GM12878 (cell line): ENCODE results near the gene FUCA2. TPM values are rescaled to one million over a fixed set of nuclear protein-coding genes. Genes with fewer than 3 reads are reported as not detected.
"Not testable (repeated sequence)": the region's sequence is repeated elsewhere in the genome, so short reads cannot be mapped to it uniquely, and the experiment has no call there.

Experiments used
- ATAC-seq: fragments of 200-7000 bp; cut with Tn5 transposase; 3 replicates; pipeline ENCODE4 v1.9.1; 2020; ENCODE audit warnings: mild to moderate bottlenecking, moderate library complexity
- BruUV-seq: library from RNA; stranded (reverse); fragments of 400-500 nt; replicated peaks from 2 replicates; lab custom pipeline; 2021; lab: Mats Ljungman, UMichigan
- CTCF ChIA-PET: fragments of 300-600 bp; sonication (Branson Sonifier 250); formaldehyde crosslinking; extraction: SDS; loops from one replicate; lab custom pipeline; 2021; ENCODE audit warnings: inconsistent platforms; lab: Yijun Ruan, JAX
- POLR2A ChIA-PET: fragments of 350-600 bp; formaldehyde crosslinking; extraction: SDS; loops from one replicate; lab custom pipeline; 2021; ENCODE audit warnings: inconsistent platforms; lab: Charles Lee
- RAD21 ChIA-PET: fragments of 300-600 bp; sonication (Branson Sonifier 250); formaldehyde crosslinking; loops from one replicate; lab custom pipeline; 2023; ENCODE audit warnings: antibody characterized with exemption; ENCODE audit not compliant: unreplicated experiment; lab: Charles Lee
- SMC1A ChIA-PET: fragments of 300-600 bp; sonication (Branson Sonifier 250); formaldehyde crosslinking; loops from one replicate; lab custom pipeline; 2023; ENCODE audit not compliant: unreplicated experiment, uncharacterized antibody; lab: Charles Lee
- DNase-seq: peaks from one replicate; pipeline ENCODE4 v3.0.0-alpha.2; 2011; ENCODE audit warnings: low read depth, low spot score
- FAIRE-seq: peaks from 3 replicates; lab custom pipeline; 2011; peaks lifted over from hg19 to GRCh38; lab: Jason Lieb, UNC
- H2AFZ ChIP-seq: 2 replicates; pipeline ENCODE4 v1.6.0; 2011; ENCODE audit warnings: low read depth, low read length, control low read depth; ENCODE audit not compliant: control insufficient read depth
- H3K27ac ChIP-seq: 2 replicates; pipeline ENCODE4 v1.5.1; 2011; ENCODE audit warnings: control low read depth; ENCODE audit not compliant: control insufficient read depth, insufficient read depth
- H3K27me3 ChIP-seq, 2 experiments: replicated peaks in 1 of 2; 2 replicates each; pipeline versions ENCODE4 v1.6.0 to v1.6.1; 2011; ENCODE audit warnings: low read length in 1 of 2; ENCODE audit not compliant: control insufficient read depth in 2 of 2, insufficient read depth in 2 of 2
- H3K36me3 ChIP-seq, 2 experiments: 2 replicates each; pipeline ENCODE4 v1.5.1; 2011; ENCODE audit warnings: low read length in 1 of 2; ENCODE audit not compliant: control insufficient read depth in 2 of 2, insufficient read depth in 2 of 2
- H3K4me1 ChIP-seq: 2 replicates; pipeline ENCODE4 v1.6.1; 2011; ENCODE audit warnings: mild to moderate bottlenecking, low read length, moderate library complexity, mixed read lengths; ENCODE audit not compliant: control insufficient read depth, insufficient read depth
- H3K4me2 ChIP-seq: 2 replicates; pipeline ENCODE4 v1.6.0; 2011; ENCODE audit warnings: control low read depth; ENCODE audit not compliant: control insufficient read depth, insufficient read depth
- H3K4me3 ChIP-seq: fragments of 200-600 bp; sonication (generic); 2 replicates; pipeline ENCODE4 v1.5.1; 2016
- H3K79me2 ChIP-seq: 2 replicates; pipeline ENCODE4 v1.6.0; 2011; ENCODE audit warnings: low read length; ENCODE audit not compliant: control insufficient read depth, insufficient read depth
- H3K9ac ChIP-seq: 2 replicates; pipeline ENCODE4 v1.8.0; 2011; ENCODE audit warnings: low read length, control low read depth, mixed read lengths; ENCODE audit not compliant: control insufficient read depth, insufficient read depth
- H3K9me3 ChIP-seq: replicated peaks from 3 replicates; pipeline ENCODE4 v1.5.1; 2011; ENCODE audit warnings: mild to moderate bottlenecking, low read length; ENCODE audit not compliant: control insufficient read depth, insufficient read depth
- H4K20me1 ChIP-seq: 2 replicates; pipeline ENCODE4 v1.6.0; 2011; ENCODE audit not compliant: control insufficient read depth, insufficient read depth
- ATF7 ChIP-seq: fragments of 450-650 bp; IDR thresholded peaks from 2 replicates; pipeline ENCODE4 v1.6.1; 2016; ENCODE audit warnings: low read depth, mild to moderate bottlenecking
- CEBPB ChIP-seq, 2 experiments: fragments of 150-350 bp in 1 of 2; IDR thresholded peaks; 2 replicates each; pipeline ENCODE4 v1.6.1; 2012 to 2014; ENCODE audit warnings: low read depth in 2 of 2, low read length in 2 of 2, borderline replicate concordance in 1 of 2, inconsistent platforms in 1 of 2
- CHD4 ChIP-seq: fragments of 200-600 bp; sonication (generic); IDR thresholded peaks from 2 replicates; pipeline ENCODE4 v1.6.1; 2016; ENCODE audit warnings: mild to moderate bottlenecking
- EED ChIP-seq: sonication (generic); IDR thresholded peaks from 2 replicates; pipeline ENCODE4 v1.6.1; 2016; ENCODE audit warnings: antibody characterized with exemption, low read depth
- HCFC1 ChIP-seq: fragments of 150-350 bp; IDR thresholded peaks from 2 replicates; pipeline ENCODE4 v1.6.1; 2014; ENCODE audit warnings: low read length
- NFXL1 ChIP-seq: fragments of 450-650 bp; IDR thresholded peaks from 2 replicates; pipeline ENCODE4 v1.6.1; 2017; ENCODE audit warnings: antibody characterized with exemption, mild to moderate bottlenecking, borderline replicate concordance
- SIX5 ChIP-seq: IDR thresholded peaks from 2 replicates; pipeline ENCODE4 v1.6.1; 2011; ENCODE audit warnings: mild to moderate bottlenecking, low read depth, low read length, moderate library complexity; ENCODE audit not compliant: severe bottlenecking
- ZBTB33 ChIP-seq: fragments of 450-650 bp; IDR thresholded peaks from 2 replicates; pipeline ENCODE4 v1.6.1; 2017; ENCODE audit warnings: mild to moderate bottlenecking
- WGBS: methylation state at CpG from one replicate; pipeline ENCODE4 v1.1.6; 2016; ENCODE audit warnings: low lambda C conversion rate; ENCODE audit not compliant: insufficient replicate concordance, insufficient coverage; ENCODE audit errors: missing lambda C conversion rate; 5-methylcytosine and 5-hydroxymethylcytosine counted together
- in situ Hi-C: fragments of 300-500 bp; cut with MboI; formaldehyde crosslinking; loops from 9 replicates; pipeline ENCODE4 v1.14.3; 2018; ENCODE audit warnings: mixed read lengths
- intact Hi-C: fragments of 100-400 bp; cut with micrococcal nuclease; formaldehyde crosslinking; loops from one replicate; pipeline ENCODE4 v1.14.2; 2022; ENCODE audit not compliant: unreplicated experiment
- polyA plus RNA-seq, 11 experiments: library from polyadenylated mRNA; depleted of rRNA in 4 of 11; unstranded in 6 of 11; stranded (reverse) in 5 of 11; fragments of >200 nt; fragmentation: Nextera tagmentation in 4 of 11; fragmentation: Illumina TruSeq in 1 of 11; extraction: Ambion mirVana in 4 of 11; extraction: Trizol in 1 of 11; gene quantifications; 1 replicate in 1 of 11; 2 replicates in 10 of 11; pipeline versions ENCODE4 v1.2.1 to v1.2.3, GENCODE V29; 2011 to 2016; ENCODE audit warnings: inconsistent platforms in 2 of 11, missing spikeins in 2 of 11, low read depth in 1 of 11
- total RNA-seq, 4 experiments: library from RNA; depleted of rRNA in 3 of 4; stranded (reverse); fragments of >200 nt in 3 of 4; fragmentation: Illumina TruSeq in 1 of 4; extraction: Trizol in 1 of 4; gene quantifications; 2 replicates each; pipeline versions ENCODE4 v1.2.1 to v1.2.3, GENCODE V29; 2013 to 2021

FUCA2 gene
- total and polyA plus RNA-seq, 10 of the 15 experiments (the other 5 are each of a cell fraction or from before 2014, with no cell fraction given), result 5.7 to 36.2 (median 21.5) TPM

- TF ChIP-seq ATF7 (no peak), CHD4 (no peak), HCFC1 (no peak), EED (no peak), NFXL1 (no peak), SIX5 (no peak), ZBTB33 (no peak), CEBPB (IDR thresholded peaks at IDR 0.05; ENCODE audit: borderline replicate concordance in 1 of 2, low read depth in 2 of 2, low read length in 2 of 2) (no peak)
Observed at GRCh38 chr6:143471822-143472221, 39.7 kb downstream of the FUCA2 start (continued).

GRCh38 chr6:143468823-143469222 lies 42.7 kb downstream of the FUCA2 start:
- SMC1A ChIA-PET, result interaction anchor here (0.7 kb wide), 1 partner anchor 17 kb away, joined by 3 read pairs; no protein-coding TSS in a partner anchor
- DNase-seq, H2AFZ ChIP-seq, H3K27me3 ChIP-seq, ATAC-seq, RAD21 ChIA-PET, H3K79me2 ChIP-seq, BruUV-seq, H3K4me3 ChIP-seq, H3K9ac ChIP-seq, H3K4me2 ChIP-seq, H3K4me1 ChIP-seq, in situ Hi-C loops, FAIRE-seq, H4K20me1 ChIP-seq, intact Hi-C loops, H3K27ac ChIP-seq, H3K9me3 ChIP-seq, CTCF ChIA-PET, POLR2A ChIA-PET, H3K36me3 ChIP-seq: not testable (repeated sequence)
- 93% methylated on average over 2 of the region's 2 CpGs for WGBS
